SK-N-SH (cell line): ENCODE results near the gene ZNF446. TPM values are rescaled to one million over a fixed set of nuclear protein-coding genes. Genes with fewer than 3 reads are reported as not detected.

Source experiments
- CTCF ChIA-PET: fragments of 300-600, 350-600 bp; formaldehyde crosslinking; extraction: SDS; loops from one replicate; lab custom pipeline; 2021; lab: Yijun Ruan, JAX
- POLR2A ChIA-PET: fragments of 350-600 bp; sonication (Branson Sonifier 250); formaldehyde crosslinking; extraction: SDS; loops from one replicate; lab custom pipeline; 2020; ENCODE audit warnings: antibody characterized with exemption, inconsistent platforms; lab: Yijun Ruan, JAX
- DNase-seq: peaks from one replicate; pipeline ENCODE4 v3.0.0; 2012
- H2AFZ ChIP-seq: fragments of 200-600 bp; sonication (generic); 2 replicates; pipeline ENCODE4 v1.8.1; 2016; ENCODE audit warnings: antibody characterized with exemption, mild to moderate bottlenecking, low read depth
- H3F3A ChIP-seq: fragments of 200-600 bp; sonication (generic); replicated peaks from 2 replicates; pipeline ENCODE3; 2016; ENCODE audit warnings: antibody characterized with exemption, mild to moderate bottlenecking; ENCODE audit not compliant: insufficient read depth
- H3K27ac ChIP-seq, 2 experiments: fragments of 200-500 bp in 1 of 2; fragments of 200-600 bp in 1 of 2; sonication (Bioruptor generic) in 1 of 2; sonication (generic), shearing (Covaris generic) in 1 of 2; 2 replicates each; pipeline versions ENCODE4 v1.5.1 to v1.6.1; 2014 to 2016; ENCODE audit warnings: low read depth in 2 of 2, inconsistent platforms in 1 of 2, low read length in 1 of 2, mild to moderate bottlenecking in 1 of 2, mixed read lengths in 1 of 2
- H3K27me3 ChIP-seq: fragments of 200-600 bp; sonication (generic), shearing (Covaris generic); 2 replicates; pipeline ENCODE4 v1.6.1; 2016; ENCODE audit warnings: mixed run types; ENCODE audit not compliant: insufficient read depth
- H3K36me3 ChIP-seq, 2 experiments: fragments of 200-500 bp in 1 of 2; fragments of 200-600 bp in 1 of 2; sonication (Bioruptor generic) in 1 of 2; sonication (generic) in 1 of 2; replicated peaks in 1 of 2; 2 replicates each; pipeline versions ENCODE3 to v1.5.1; 2014 to 2016; ENCODE audit warnings: low read length in 1 of 2, mild to moderate bottlenecking in 1 of 2; ENCODE audit not compliant: insufficient read depth in 2 of 2, control insufficient read depth in 1 of 2
- H3K4me1 ChIP-seq, 2 experiments: fragments of 200-500 bp in 1 of 2; fragments of 200-600 bp in 1 of 2; sonication (Bioruptor generic) in 1 of 2; sonication (generic), shearing (Covaris generic) in 1 of 2; 2 replicates each; pipeline versions ENCODE4 v1.5.1 to v1.6.1; 2014 to 2016; ENCODE audit warnings: low read depth in 1 of 2, low read length in 1 of 2, mixed run types in 1 of 2; ENCODE audit not compliant: insufficient read depth in 2 of 2, control insufficient read depth in 1 of 2
- H3K4me2 ChIP-seq: fragments of 200-600 bp; sonication (generic), shearing (Covaris generic); 2 replicates; pipeline ENCODE4 v1.6.1; 2017; ENCODE audit warnings: mixed run types
- H3K4me3 ChIP-seq, 2 experiments: fragments of 200-500 bp in 1 of 2; fragments of 200-600 bp in 1 of 2; sonication (Bioruptor generic) in 1 of 2; sonication (generic), shearing (Covaris generic) in 1 of 2; 2 replicates each; pipeline versions ENCODE4 v1.5.1 to v1.8.1; 2014 to 2016; ENCODE audit warnings: low read depth in 2 of 2, inconsistent platforms in 1 of 2, low read length in 1 of 2, mild to moderate bottlenecking in 1 of 2, mixed read lengths in 1 of 2, moderate library complexity in 1 of 2
- H3K79me2 ChIP-seq: fragments of 200-600 bp; sonication (generic); 2 replicates; pipeline ENCODE4 v1.8.1; 2017; ENCODE audit warnings: mild to moderate bottlenecking; ENCODE audit not compliant: insufficient read depth
- H3K9ac ChIP-seq: fragments of 200-600 bp; sonication (generic); 2 replicates; pipeline ENCODE4 v1.6.1; 2017; ENCODE audit warnings: mixed run types
- H3K9me2 ChIP-seq: fragments of 200-600 bp; sonication (generic); 2 replicates; pipeline ENCODE4 v1.6.1; 2017; ENCODE audit warnings: mixed run types
- H3K9me3 ChIP-seq: fragments of 200-600 bp; sonication (generic); 2 replicates; pipeline ENCODE4 v1.6.1; 2017; ENCODE audit warnings: mixed run types, mild to moderate bottlenecking, moderate library complexity
- H4K20me1 ChIP-seq: fragments of 200-600 bp; sonication (generic); 2 replicates; pipeline ENCODE4 v1.6.1; 2017; ENCODE audit warnings: mild to moderate bottlenecking, mixed run types; ENCODE audit not compliant: insufficient read depth
- CHD2 ChIP-seq: fragments of 150-350 bp; IDR thresholded peaks from 2 replicates; pipeline ENCODE4 v1.6.1; 2018; ENCODE audit warnings: low read length; ENCODE audit not compliant: partially characterized antibody
- EP300 ChIP-seq, 2 experiments: IDR thresholded peaks; 2 replicates each; pipeline versions ENCODE4 v1.4.0 to v1.6.1; 2012; ENCODE audit warnings: borderline replicate concordance in 1 of 2, low read depth in 1 of 2, low read length in 1 of 2
- FOSL2 ChIP-seq: IDR thresholded peaks from 2 replicates; pipeline ENCODE4 v1.4.0; 2012; ENCODE audit warnings: low read depth, mild to moderate bottlenecking, moderate library complexity, borderline replicate concordance
- FOXJ3 ChIP-seq: sonication (generic); formaldehyde crosslinking; IDR thresholded peaks from 2 replicates; pipeline ENCODE4 v1.5.1; 2020; ENCODE audit warnings: mild to moderate bottlenecking, missing genetic modification reagents
- MEF2A ChIP-seq: IDR thresholded peaks from 2 replicates; pipeline ENCODE4 v1.4.0; 2012; ENCODE audit warnings: low read depth, borderline replicate concordance
- NRF1 ChIP-seq: IDR thresholded peaks from 2 replicates; pipeline ENCODE4 v1.6.1; 2012; ENCODE audit warnings: low read depth, mild to moderate bottlenecking, low read length
- POLR2AphosphoS5 ChIP-seq: IDR thresholded peaks from 2 replicates; pipeline ENCODE4 v1.6.1; 2012; ENCODE audit warnings: low read depth, low read length
- SIN3A ChIP-seq: IDR thresholded peaks from 2 replicates; pipeline ENCODE4 v1.6.1; 2012; ENCODE audit warnings: low read depth, mild to moderate bottlenecking, low read length, moderate library complexity, borderline replicate concordance
- TAF1 ChIP-seq: IDR thresholded peaks from 2 replicates; pipeline ENCODE4 v1.6.1; 2012; ENCODE audit warnings: low read depth, mild to moderate bottlenecking, low read length, moderate library complexity, borderline replicate concordance
- TEAD4 ChIP-seq: IDR thresholded peaks from 2 replicates; pipeline ENCODE4 v1.4.0; 2012; ENCODE audit warnings: mild to moderate bottlenecking, borderline replicate concordance; ENCODE audit not compliant: insufficient read depth
- WGBS: methylation state at CpG from one replicate; pipeline ENCODE4 v1.1.6; 2017; ENCODE audit warnings: low lambda C conversion rate; 5-methylcytosine and 5-hydroxymethylcytosine counted together
- polyA plus RNA-seq, 3 experiments: library from polyadenylated mRNA; depleted of rRNA; stranded (reverse); fragments of >200 nt; gene quantifications; 2 replicates each; pipeline ENCODE4 v1.2.3, GENCODE V29; 2012
- TF ChIP-seq, protein P1 (sequence below): IDR thresholded peaks from 2 replicates; pipeline ENCODE4 v1.4.0; 2012; ENCODE audit warnings: low read depth, borderline replicate concordance
- TF ChIP-seq, protein P2 (sequence below): fragments of 150-350 bp; IDR thresholded peaks from 2 replicates; pipeline ENCODE4 v1.6.1; 2017; ENCODE audit warnings: antibody characterized with exemption, low read length, low read depth, borderline replicate concordance
- TF ChIP-seq, protein P3 (sequence below): IDR thresholded peaks from 2 replicates; pipeline ENCODE4; 2012

The ZNF446 gene
- polyA plus RNA-seq, 1 of the 3 experiments (the other 2 are of a cell fraction) = 6.9 TPM

DNA sequence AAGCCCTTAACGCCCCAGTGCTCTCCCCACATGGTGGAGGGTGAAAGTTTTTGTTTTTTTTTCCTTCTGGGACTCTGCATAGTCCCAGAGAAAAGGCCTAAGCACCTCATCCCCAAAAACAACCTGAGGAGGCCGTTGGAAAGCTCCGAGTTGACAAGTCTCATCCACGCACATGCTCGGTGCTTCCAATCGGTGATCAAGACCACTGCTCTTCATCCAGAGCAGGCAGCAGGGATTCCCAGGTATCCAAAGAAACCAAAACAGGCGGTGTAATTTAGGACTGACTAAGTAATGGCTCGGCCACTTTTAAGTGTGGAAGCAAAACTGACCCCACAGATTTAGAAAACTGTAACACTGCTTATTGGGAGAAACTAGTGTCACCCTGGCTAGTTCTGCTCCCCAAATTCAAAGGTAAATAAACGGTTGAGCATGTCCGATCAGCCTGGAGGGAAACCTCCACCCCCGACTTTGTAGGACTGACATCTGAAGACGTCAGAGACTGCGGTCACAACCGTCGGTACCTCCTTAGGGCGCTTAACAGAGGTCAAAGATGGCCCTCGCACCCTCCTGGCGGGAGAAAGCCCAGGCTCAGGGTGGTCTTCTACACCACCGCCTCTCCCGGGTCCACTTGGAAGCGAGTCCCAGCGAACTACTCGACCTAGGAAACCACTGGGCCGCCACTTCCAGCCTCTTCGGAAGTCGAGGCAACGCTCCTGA, 997 bp upstream of the ZNF446 start:
- H2AFZ ChIP-seq = peak overlapping the region; percentile 56; the same call in 1 of the 2 replicates
- ChIA-PET POLR2A (interaction anchor here (0.6 to 1.8 kb wide), 6 partner anchors 9 to 128 kb away, joined by 3 to 4 read pairs (median 4); partner anchors contain the start of gene ZNF584), CTCF (interaction anchor here (4.5 kb wide), 1 partner anchor 44 kb away, joined by 22 read pairs; the partner anchor contains the start of gene ZBTB45)
- no peaks in the 10 kb centered on the region for H3K79me2 ChIP-seq
- H3F3A ChIP-seq = peaks cover 10% of the 10 kb centered on the region
- DNase-seq = no peak
- no peaks in the 10 kb centered on the region for H3K9me3 ChIP-seq
- H4K20me1 ChIP-seq = no peaks in the 10 kb centered on the region
- peak overlapping the region; percentile 67 to 85 for H3K4me3 ChIP-seq
- peaks cover 0 to 29% of the 10 kb centered on the region in 2 experiments for H3K36me3 ChIP-seq
- no peaks in the 10 kb centered on the region for H3K9me2 ChIP-seq
- peak overlapping the region; percentile 90 to 97 for H3K27ac ChIP-seq
- TF ChIP-seq POLR2AphosphoS5 (peak; percentile 9; the same call in 1 of the 2 replicates), EP300 (IDR thresholded peaks at IDR 0.05; ENCODE audit: borderline replicate concordance in 1 of 2, low read depth in 1 of 2, low read length in 1 of 2) (no peak), MEF2A (no peak), TAF1 (no peak), NRF1 (no peak), SIN3A (peak; percentile 22; the same call in 1 of the 2 replicates)
- TF ChIP-seq, protein P1, sequence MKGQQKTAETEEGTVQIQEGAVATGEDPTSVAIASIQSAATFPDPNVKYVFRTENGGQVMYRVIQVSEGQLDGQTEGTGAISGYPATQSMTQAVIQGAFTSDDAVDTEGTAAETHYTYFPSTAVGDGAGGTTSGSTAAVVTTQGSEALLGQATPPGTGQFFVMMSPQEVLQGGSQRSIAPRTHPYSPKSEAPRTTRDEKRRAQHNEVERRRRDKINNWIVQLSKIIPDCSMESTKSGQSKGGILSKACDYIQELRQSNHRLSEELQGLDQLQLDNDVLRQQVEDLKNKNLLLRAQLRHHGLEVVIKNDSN = no peak
- TF ChIP-seq, protein P2, sequence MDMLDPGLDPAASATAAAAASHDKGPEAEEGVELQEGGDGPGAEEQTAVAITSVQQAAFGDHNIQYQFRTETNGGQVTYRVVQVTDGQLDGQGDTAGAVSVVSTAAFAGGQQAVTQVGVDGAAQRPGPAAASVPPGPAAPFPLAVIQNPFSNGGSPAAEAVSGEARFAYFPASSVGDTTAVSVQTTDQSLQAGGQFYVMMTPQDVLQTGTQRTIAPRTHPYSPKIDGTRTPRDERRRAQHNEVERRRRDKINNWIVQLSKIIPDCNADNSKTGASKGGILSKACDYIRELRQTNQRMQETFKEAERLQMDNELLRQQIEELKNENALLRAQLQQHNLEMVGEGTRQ = no peak
- H3K9ac ChIP-seq = peak overlapping the region; percentile 70
- peak overlapping the region; percentile 92 for H3K4me2 ChIP-seq
- H3K4me1 ChIP-seq = peaks cover 0 to 30% of the 10 kb centered on the region in 2 experiments; a peak in 1 of 4 replicates
- no peaks in the 10 kb centered on the region for H3K27me3 ChIP-seq
- 52% methylated on average over 12 of the region's 27 CpGs for WGBS

DNA sequence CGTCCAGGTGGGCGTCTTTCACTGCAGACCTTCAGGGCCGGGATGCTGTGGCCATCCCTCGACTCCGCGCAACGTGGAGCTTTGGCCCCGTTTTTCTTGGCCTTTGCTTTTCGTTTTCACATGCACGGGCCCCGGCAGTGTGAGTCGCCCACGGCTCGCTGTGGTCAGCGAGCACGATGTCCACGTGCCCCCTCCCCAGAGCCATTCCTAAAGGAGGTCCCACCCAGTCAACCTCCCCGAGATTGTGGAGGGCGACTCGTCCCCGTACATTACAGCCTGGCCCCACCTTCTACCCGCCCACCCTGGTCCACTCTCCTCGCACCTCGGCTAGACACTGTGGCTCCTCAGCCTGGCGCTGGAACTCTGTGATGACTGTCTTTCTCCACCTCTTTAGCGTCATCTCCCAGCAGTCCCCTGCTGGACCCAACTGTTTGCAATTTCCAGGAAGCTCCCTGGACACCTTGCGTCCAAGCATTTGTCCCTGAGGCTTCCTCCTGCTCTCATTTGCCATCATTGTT, 405 bp downstream of the ZNF446 start:
- peaks cover 0 to 36% of the 10 kb centered on the region in 2 experiments for H3K36me3 ChIP-seq
- H3K27me3 ChIP-seq = no peaks in the 10 kb centered on the region
- H3K79me2 ChIP-seq = no peaks in the 10 kb centered on the region
- POLR2A ChIA-PET = interaction anchor here (0.8 to 1.4 kb wide), 4 partner anchors 16 to 97 kb away, joined by 3 to 4 read pairs (median 4); partner anchors contain the start of gene TRIM28
- H3K27ac ChIP-seq = peak overlapping the region; percentile 90 to 97
- TF ChIP-seq FOSL2 (no peak), TEAD4 (0 out of 2 replicates have a peak, but pooled peaks have one; percentile 3), CHD2 (no peak), FOXJ3 (CRISPR knock-in tag) (peak; percentile 47; the same call in 1 of the 2 replicates)
- TF ChIP-seq, protein P3, sequence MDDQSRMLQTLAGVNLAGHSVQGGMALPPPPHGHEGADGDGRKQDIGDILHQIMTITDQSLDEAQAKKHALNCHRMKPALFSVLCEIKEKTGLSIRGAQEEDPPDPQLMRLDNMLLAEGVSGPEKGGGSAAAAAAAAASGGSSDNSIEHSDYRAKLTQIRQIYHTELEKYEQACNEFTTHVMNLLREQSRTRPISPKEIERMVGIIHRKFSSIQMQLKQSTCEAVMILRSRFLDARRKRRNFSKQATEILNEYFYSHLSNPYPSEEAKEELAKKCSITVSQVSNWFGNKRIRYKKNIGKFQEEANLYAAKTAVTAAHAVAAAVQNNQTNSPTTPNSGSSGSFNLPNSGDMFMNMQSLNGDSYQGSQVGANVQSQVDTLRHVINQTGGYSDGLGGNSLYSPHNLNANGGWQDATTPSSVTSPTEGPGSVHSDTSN = no peak; the same call in 1 of the 2 replicates
- peaks cover 10% of the 10 kb centered on the region for H3F3A ChIP-seq
- no peaks in the 10 kb centered on the region for H3K9me2 ChIP-seq
- no peaks in the 10 kb centered on the region for H4K20me1 ChIP-seq
- H3K4me3 ChIP-seq = peak overlapping the region; percentile 67 to 85
- peak overlapping the region; percentile 56; the same call in 1 of the 2 replicates for H2AFZ ChIP-seq
- CTCF ChIA-PET = interaction anchor here (1.7 to 4.5 kb wide), 2 partner anchors 38 to 43 kb away, joined by 5 to 22 read pairs; partner anchors contain the start of gene ZBTB45
- 7% methylated on average over 27 of the region's 27 CpGs for WGBS
- peaks cover 0 to 30% of the 10 kb centered on the region in 2 experiments; a peak in 1 of 4 replicates for H3K4me1 ChIP-seq
- DNase-seq = peak; percentile 73
- peak overlapping the region; percentile 70 for H3K9ac ChIP-seq
- peak overlapping the region; percentile 92 for H3K4me2 ChIP-seq
- H3K9me3 ChIP-seq = no peaks in the 10 kb centered on the region
